A549 treated with Hydrocortisone at 1 μM for 4 hours (cell line): ENCODE results near the gene CWC27. TPM values are rescaled to one million over a fixed set of nuclear protein-coding genes. Genes with fewer than 3 reads are reported as not detected.

Experiments used
- total RNA-seq: library from RNA; stranded (reverse); fragments of 200-300 nt; extraction: Qiagen RNA extraction; gene quantifications from 5 replicates; pipeline ENCODE4 v1.2.3, GENCODE V29; 2022

CWC27 gene
- total RNA-seq = 11.8 to 18.6 TPM (median 13.7 TPM) in 5 replicates

GRCh38 chr5:64768358-64769312, at the start of gene CWC27, which contains the start of gene SREK1IP1:
Gene CWC27 (plus strand): TSS chr5:64768930. CDS start chr5:64769147, 217 bp downstream.
Gene SREK1IP1 (minus strand): TSS chr5:64768691. CDS start chr5:64768517, 174 bp downstream.

Other genes starting within 250 kb of the CWC27 start
- not detected in 5 replicates for gene SHISAL2B, start 78.4 kb upstream of the CWC27 start, total RNA-seq
- gene SREK1IP1, start 239 bp upstream of the CWC27 start, total RNA-seq = 7.2 to 9.5 TPM (median 8.1 TPM) in 5 replicates